Urothelium cell line (cell line): ENCODE measurements around the gene USP8.
"Not testable (repeated sequence)": the region's sequence is repeated elsewhere in the genome, so short reads cannot be mapped to it uniquely, and the experiment has no call there.

ENCODE experiments used
- DNase-seq: peaks from one replicate; pipeline ENCODE4 v3.0.0; 2011; ENCODE audit warnings: low spot score, mixed read lengths
- FAIRE-seq: peaks from 2 replicates; lab custom pipeline; 2011; peaks lifted over from hg19 to GRCh38; lab: Jason Lieb, UNC

The USP8 gene

DNA sequence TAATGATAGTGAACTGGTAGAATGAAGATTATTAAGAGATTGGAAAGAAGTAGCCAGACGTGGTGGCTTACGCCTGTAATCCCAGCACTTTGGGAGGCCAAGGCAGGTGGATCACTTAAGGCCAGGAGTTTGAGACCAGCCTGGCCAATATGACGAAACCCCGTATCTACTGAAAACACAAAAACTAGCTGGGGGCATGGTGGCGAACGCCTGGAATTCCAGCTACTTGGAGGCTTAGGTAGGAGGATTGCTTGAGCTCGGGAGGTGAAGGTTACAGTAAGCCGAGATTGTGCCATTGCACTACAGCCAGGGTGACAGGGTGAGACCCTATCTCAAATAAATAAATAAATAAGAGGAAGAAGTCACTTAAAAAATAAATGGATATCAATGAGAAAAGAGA is 14.0 kb downstream of the USP8 start:
- DNase-seq, result no peak
- no peak for FAIRE-seq

DNA sequence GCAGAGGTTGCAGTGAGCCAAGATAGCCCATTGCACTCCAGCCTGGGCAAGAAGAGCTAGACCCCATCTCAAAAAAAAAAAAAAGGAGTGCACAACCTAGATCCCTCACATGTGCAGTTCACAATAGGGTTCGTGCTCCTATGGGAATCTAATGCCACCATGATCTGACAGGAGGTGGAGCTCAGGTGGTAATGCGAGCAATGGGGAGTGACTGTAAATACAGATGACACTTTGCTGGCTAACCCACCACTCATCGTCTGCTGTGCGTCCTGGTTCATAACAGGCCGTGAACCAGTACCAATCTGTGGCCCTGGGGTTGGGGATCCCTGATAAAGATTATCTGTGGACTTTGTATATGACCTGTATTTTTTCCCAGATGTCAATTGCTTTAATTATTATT is 16.7 kb downstream of the USP8 start:
- FAIRE-seq (no peak), DNase-seq (no peak)

DNA sequence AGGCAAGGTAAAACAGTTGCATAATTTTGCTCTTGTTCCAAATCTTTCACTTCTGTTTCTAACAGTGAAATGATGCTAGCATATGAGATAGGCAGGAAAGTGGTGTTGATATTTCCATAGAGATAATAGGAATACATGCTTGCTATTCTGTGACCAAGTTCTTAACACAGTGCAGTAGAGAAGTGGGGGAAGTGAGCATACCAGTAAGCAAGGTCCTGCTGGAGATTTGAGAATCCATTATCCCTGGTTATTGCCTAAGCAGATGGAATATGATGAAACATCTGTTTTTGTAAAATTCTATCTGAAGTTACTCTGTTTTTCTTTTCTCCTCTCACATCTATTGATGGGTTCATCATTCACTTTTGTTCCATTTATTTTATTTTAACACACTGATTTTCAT is 28.7 kb downstream of the USP8 start:
- FAIRE-seq (no peak), DNase-seq (no peak)

DNA sequence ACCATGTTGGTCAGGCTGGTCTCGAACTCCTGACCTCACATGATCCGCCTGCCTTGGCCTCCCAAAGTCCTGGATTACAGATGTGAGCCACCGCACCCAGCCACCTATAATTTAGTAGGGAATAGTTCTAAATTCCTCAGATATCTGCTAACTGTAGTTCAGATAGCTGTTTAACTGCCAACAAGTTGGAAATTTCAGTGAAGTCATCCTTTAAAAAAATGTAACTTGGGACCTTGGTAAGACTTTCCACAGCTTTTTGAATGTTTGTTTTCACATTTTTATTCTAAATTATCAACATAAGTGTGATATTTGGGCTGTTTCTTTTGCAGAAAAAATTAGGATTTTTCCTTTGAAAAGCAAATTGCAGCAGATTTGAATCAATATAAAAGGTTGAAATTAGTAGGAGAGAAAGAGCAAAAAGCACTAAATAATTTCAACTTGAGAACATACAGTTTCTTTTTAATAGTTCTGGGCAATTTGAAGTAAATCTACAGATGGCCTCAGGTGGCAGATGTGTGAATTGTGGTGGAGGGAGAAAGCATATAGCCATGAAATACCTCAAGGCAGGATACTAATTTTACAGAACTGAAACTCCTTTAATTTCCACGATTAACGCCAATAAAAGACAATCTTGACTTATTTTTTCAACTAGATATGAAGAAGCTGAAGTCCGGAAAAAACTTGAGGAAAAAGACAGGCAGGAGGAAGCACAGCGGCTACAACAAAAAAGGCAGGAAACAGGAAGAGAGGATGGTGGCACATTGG is 34.3 kb downstream of the USP8 start:
- FAIRE-seq, result no peak
- no peak for DNase-seq

DNA sequence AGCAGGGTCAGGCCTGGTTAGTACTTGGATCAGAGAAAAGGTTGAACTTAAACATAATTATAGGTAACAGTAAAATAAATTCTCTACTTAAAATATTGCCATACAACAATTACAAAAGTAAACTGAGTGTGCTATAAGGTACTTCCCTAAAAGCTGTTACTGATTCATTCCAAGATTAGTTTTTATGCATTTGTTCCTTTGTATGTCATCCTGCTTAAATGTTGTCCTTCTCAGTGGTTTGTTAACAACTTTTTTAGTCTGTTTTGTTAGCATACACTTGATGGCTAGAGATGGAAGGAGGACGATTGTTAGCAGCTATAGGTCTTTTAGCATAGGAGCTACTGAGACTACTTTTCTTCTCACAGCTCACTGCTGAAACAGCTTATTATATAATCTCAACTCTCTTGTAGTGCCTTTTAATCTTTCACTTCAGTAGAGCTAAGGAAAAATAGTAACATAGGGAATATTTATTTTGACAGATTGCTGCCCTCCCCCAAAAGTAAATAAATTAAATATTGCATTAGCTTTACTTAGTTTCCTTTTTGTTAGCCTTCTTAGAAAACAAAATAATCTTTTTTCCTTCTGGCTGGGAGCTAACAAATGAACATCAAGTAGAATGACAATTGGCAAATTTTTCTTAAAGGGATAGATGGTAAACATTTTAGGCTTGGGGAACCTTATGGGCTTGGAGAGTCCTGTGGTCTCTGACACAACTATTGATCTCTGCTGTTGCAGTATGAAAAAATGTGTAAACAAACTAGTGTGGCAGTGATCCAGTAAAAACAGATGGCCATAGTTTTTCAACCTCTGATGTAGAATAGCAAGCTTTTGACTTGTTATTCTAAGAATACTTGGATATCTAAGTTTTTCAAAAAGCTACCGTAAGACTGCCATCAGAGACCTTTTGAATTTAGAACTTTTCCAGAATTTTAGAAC is 39.5 kb downstream of the USP8 start:
- FAIRE-seq (no peak), DNase-seq (no peak)

DNA sequence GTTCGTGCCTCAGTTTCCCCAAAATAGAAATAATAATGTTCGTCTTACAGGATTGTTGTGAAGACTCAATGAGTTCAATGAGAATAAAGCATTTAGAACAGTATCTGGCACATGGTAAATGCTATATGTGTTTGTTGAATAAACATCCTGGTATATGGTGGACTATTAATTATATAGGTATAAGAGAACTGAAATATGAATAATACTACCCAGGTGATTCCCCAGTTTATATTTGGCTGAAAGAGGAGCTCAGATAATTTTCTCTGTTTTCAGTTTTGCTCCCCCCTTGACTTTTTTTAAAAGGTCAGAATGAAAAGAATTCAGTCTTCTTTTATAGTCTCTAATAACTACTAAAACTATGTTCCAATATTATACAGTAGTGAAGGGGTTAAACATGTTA is 46.9 kb downstream of the USP8 start:
- FAIRE-seq, result no peak
- DNase-seq, result no peak

DNA sequence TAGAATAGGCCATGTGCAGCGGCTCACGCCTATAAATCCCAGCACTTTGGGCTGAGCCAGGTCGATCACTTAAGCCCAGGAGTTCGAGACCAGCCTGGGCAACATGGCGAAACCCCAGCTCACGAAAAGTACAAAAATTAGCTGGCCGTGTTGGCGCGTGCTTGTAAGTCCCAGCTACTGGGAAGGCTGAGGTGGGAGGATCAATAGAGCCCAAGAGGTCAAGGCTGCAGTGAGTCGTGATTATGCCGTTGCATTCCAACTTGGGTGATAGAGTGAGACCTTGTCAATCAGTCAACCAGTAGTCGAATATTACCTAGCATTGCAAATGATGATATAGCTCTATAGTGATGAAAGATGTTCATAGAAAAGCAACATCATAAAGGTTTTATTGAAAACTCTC is 51.9 kb downstream of the USP8 start:
- FAIRE-seq (no peak), DNase-seq (no peak)

DNA sequence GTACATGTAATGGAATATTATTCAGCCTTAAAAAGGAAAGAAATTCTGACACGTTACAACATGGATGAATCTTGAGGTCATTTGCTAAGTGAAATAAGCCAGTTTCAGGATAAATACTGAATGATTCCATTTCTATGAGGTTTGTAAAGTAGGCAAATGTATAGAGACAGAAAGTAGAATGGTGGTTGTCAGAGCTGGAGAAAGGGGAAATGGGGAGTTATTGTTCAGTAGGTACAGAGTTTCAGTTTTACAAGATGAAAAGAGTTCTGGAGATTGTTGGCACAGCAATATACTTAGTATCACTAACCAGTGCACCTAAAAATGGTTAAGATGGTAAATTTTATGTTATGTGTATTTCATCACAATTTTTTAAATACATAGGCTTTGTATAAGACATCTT is 60.6 kb downstream of the USP8 start:
- DNase-seq (no peak), FAIRE-seq (no peak)

DNA sequence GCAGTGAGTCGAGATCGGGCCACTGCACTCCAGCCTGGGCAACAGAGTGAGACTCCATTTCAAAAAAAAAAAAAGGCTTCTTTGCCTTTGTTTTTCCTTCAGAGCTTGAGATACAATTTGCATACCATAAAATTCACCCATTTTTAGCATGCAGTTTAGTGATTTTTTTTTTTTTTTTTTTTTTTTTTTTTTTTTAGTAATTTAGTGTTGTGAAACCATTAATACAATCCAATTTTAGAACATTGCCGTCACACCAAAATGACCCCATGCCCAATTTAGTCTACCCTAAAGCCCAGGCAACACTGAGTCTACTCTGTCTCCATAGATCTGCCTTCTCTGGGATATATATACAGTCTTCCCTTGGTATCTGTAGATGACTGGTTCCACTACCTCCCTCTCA is 61.2 kb downstream of the USP8 start:
- FAIRE-seq (no peak), DNase-seq (no peak)

DNA sequence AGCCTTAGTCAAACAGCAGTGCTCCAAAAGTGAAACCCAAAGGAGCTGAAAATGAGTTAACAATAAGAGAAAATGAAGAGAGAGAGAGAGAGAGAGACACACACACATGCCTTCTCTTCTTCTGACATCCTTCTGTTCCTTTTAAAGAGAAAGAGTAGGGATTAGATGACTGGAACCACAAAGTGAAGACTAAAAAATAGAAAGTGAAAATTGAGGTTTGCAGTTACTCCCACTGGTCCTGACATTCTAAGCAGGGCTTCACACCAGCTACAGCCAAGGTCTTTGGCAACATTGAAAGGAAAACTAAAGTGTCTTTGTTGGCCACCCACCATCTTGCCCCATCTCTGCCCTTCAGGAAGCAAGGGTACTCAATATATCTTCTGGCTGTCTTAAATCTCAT is 63.1 kb downstream of the USP8 start:
- DNase-seq, result no peak

DNA sequence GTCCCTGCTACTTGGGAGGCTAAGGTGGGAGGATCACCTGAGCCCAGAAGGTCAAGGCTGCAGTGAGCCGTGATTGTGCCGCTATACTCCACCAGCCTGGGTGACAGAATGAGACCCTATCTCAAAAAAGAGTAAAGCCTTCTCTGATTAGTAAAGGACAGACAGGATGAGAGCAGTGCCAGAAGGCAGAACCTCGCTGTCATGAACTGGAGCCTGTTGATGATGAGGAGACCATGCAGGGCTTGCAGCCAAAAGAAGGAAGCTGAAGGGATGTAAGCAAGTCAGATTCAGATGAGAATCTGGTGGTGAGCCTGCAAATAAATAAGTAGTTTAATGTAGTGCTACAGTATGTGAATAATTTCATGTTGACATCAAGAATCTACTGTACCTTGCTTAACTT is 69.4 kb downstream of the USP8 start:
- no peak for FAIRE-seq
- DNase-seq, result no peak

More for the DNA sequence above, 63.1 kb downstream of the USP8 start:
- FAIRE-seq, result no peak

DNA sequence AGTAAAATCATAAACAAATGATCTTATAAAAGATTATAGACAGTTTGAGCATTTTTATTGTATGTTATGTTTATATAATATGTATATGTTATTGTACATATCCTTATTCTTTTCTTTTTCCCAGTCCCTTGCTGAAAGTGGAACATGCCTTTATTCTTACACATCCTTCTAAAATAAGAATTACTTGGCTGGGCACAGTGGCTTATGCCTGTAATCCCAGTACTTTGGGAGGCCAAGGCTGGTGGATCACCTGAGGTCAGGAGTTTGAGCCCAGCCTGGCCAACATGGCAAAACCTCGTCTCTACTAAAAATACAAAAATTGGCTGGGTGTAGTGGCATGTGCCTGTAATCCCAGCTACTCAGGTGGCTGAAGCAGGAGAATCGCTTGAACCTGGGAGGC is 70.3 kb downstream of the USP8 start:
- not testable (repeated sequence) for FAIRE-seq

DNA sequence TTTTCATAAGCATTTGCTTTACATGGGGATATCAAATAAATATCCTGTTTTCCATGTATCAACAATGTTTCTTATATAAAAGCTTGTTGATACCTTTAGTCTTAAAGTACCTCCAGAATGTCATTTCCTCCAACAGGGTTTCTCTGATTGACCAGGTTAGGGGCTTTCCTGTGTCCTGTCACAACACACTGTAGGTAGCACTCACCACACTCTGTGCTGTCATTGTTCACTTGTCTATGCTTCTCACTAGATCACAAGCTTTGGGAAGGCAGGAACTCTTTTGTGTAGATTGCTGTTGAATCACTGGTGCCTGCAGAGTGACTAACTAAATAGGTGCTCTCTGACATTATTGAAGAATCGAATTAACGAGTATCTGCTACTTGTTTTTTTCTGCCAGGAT is 72.5 kb downstream of the USP8 start:
- FAIRE-seq (no peak), DNase-seq (no peak)

More for the DNA sequence above, 70.3 kb downstream of the USP8 start:
- DNase-seq, result not testable (repeated sequence)

DNA sequence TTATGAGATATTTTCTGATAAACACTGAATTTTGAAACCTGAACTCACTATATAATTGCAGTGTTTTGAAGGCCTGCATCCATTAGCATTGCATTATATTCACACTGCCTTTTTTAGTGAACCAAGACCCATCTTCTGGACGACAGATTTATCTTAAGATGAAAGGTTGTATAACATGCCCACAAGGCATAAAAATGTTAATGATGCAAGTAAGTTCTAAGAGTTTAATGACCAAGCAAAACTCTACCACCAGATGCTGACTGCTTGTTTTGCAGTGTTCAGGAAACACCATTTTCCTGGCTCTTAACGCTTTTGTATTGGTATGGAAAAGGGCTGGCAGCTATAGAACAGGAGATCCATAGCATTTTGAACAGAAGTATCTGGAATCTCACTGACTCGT is 76.1 kb downstream of the USP8 start:
- no peak for FAIRE-seq

DNA sequence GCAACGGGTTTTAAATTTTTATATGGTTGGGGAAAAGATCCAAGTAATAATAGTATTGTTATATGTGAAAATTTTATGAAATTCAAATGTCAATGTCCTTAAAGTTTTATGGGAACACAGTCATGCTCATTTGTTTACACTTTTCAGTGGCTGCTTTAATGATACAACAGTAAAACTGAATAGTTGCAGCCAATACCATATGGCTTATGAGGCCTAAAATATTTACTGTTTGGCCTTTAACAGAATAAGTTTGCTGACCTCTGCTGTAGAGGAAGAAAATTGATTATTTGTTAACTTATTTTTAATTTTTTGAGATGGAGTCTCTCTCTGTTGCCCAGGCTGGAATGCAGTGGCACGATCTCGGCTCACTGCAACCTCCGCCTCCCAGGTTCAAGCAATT is 77.6 kb downstream of the USP8 start:
- FAIRE-seq (no peak), DNase-seq (no peak)

More for the DNA sequence above, 76.1 kb downstream of the USP8 start:
- DNase-seq, result no peak

DNA sequence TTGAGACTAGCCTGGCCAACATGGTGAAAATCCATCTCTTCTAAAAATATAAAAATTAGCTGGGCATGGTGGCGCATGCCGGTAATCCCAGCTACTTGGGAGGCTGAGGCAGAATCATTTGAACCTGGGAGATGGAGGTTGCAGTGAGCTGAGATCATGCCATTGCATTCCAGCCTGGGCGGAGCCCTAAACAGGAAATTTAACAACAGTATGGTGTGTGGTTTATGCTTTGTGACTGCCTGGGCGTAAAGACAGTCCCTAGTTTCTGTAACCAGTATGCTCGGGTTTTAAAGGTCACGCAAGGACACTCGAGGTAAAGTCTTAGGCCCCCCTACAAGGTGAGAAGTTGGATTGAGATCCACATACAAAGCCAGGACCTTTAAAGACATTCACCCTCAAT is 78.9 kb downstream of the USP8 start:
- DNase-seq (no peak), FAIRE-seq (no peak)

DNA sequence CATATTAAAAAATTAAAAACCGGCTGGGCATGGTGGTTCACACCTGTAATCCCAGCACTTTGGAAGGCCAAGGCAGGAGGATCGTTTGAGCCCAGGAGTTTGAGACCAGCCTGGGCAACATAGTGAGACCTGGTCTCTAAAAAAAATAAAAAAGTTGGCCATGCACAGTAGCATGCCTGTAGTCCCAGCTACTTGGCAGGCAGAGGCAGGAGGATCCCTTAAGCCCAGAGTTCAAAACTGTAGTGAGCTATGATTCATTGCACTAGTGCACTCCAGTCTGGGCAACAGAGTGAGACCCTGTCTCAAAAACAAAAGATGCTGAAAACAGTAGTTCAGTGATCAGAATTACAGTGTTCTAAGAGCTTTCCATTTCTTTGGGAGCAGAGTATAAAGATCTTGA is 81.5 kb downstream of the USP8 start:
- DNase-seq, FAIRE-seq: not testable (repeated sequence)

DNA sequence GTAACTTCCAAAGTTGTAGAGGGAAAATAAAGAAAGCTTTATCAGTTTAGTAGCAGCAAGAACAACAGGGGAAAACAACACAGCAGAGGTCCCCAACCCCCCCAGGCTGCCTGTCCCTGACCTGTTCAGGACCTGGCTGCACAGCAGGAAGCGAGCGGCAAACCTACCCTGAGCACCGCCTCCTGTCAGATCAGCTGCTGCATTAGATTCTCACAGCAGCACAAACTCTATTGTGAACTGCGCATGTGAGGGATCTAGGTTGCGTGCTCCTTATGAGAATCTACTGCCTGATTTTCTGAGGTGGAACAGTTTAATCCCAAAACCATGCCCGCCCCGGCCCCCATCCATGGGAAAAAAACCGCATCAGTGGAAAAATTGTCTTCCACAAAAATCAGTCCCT is 81.9 kb downstream of the USP8 start:
- FAIRE-seq, result no peak
- no peak for DNase-seq

DNA sequence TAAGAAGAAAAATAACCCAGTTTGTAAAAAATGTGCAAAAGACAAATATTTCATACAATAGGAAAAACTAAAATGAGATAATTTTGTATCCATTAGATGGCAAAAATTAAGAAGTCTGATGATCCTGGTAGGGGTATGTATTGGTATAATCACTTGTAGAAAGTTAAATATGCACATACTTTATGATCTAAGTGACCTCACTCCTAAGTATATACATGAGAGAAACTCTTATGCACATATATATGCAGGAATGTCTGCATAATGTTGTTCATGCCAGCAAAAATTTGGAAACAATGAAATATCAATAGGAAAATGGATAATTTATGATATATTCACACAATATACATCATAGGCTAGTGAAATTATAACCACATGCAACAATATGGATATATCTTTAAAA is 88.8 kb downstream of the USP8 start:
- DNase-seq, result no peak
- no peak for FAIRE-seq

DNA sequence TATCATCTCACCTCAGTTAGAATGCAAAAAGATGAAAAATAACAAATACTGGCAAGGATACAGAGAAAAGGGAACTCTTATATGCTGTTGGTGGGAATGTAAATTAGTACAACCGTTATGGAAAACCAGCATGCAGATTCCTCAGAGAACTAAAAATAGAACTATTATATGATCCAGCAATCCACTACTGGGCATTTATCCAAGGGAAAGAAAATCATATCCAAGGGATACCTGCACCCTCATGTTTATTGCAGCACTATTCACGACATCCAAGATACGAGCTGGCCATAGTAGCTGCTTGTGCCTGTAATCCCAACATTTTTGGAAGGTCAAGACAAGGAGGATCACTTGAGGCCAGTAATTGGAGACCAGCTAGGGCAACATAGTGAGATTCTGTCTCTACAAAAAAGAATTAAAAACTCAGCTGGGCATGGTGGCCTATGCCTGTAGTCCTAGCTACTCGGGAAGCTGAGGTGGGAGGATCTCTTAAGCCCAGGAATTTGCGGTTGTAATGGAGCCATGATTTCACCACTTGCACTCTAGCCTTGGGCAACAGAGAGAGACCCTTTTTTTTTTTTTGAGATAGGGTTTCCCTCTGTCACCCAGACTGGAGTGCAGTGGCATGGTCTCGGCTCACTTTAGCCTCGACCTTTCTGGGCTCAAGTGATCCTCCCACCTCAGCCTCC is 95.7 kb downstream of the USP8 start:
- no peak for DNase-seq
- no peak for FAIRE-seq

DNA sequence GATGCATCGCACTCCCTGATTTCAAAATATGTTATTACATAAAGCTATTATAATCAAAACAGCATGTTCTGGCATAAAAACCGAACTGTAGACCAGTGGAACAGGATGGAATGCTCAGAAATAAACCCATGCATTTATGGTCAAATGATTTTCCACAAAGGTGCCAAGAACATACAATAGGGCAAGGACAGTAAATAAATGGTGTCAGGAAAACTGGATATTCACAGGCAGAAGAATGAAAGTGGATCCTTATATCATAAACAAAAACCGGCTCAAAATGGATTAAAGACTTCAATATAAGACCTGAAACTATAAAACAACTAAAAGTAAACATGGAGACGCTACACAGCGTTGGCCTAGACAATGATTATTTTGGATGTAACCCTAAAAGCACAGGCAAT is 99.6 kb downstream of the USP8 start:
- FAIRE-seq (no peak), DNase-seq (no peak)
